ENCODE data around the gene GDPD4.

The GDPD4 gene

DNA sequence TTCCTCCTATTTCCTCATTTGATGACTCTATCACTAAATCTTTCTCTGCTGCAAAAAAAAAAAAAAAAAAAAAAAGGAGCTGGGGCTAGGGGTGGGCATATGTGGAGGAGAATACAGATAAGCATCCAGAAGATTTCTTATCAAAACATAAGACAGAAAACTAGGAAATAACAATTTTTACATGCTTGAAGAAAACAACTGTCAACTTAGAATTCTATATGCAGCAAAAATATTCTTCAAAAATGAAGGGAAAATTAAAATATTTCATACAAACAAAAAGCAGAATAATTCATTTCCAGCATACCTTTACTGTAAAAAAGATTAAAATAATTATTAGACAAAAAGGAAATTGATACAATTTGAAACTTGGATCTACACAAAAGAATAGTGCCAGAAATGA lies 38.7 kb downstream of the GDPD4 start:
- Histone ChIP-seq H3K4me3 (ENCODE audit: low read length) (no peak overlapping the region), H3K79me2 (ENCODE audit: low read length) (no peaks in the 10 kb centered on the region), H3K9me2 (replicated peaks; ENCODE audit: insufficient read depth, low read length) (no peaks in the 10 kb centered on the region), H3F3A (ENCODE audit: insufficient read depth, low read length) (no peaks in the 10 kb centered on the region), H3K4me1 (ENCODE audit: low read length) (no peaks in the 10 kb centered on the region), H3K9ac (ENCODE audit: low read length) (no peak overlapping the region), H3K36me3 (replicated peaks; ENCODE audit: insufficient read depth, low read length) (no peaks in the 10 kb centered on the region), H3K9me3 (replicated peaks; ENCODE audit: insufficient read depth, low read length) (no peaks in the 10 kb centered on the region), H3K27me3 (replicated peaks; ENCODE audit: insufficient read depth, low read length) (no peaks in the 10 kb centered on the region), H3K4me2 (ENCODE audit: low read depth, low read length) (no peak overlapping the region), H3K27ac (ENCODE audit: low read length) (no peak overlapping the region), H2AFZ (ENCODE audit: low read length) (no peak overlapping the region), H4K20me1 (ENCODE audit: insufficient read depth, low read length) (no peaks in the 10 kb centered on the region)
- DNase-seq = no peak
- TF ChIP-seq EZH2 (optimal IDR thresholded peaks at IDR 0.05; ENCODE audit: low read depth, low read length) (no peak), EZH2phosphoT487 (IDR thresholded peaks at IDR 0.05; ENCODE audit: low read length) (no peak)
- TF ChIP-seq, protein P1, sequence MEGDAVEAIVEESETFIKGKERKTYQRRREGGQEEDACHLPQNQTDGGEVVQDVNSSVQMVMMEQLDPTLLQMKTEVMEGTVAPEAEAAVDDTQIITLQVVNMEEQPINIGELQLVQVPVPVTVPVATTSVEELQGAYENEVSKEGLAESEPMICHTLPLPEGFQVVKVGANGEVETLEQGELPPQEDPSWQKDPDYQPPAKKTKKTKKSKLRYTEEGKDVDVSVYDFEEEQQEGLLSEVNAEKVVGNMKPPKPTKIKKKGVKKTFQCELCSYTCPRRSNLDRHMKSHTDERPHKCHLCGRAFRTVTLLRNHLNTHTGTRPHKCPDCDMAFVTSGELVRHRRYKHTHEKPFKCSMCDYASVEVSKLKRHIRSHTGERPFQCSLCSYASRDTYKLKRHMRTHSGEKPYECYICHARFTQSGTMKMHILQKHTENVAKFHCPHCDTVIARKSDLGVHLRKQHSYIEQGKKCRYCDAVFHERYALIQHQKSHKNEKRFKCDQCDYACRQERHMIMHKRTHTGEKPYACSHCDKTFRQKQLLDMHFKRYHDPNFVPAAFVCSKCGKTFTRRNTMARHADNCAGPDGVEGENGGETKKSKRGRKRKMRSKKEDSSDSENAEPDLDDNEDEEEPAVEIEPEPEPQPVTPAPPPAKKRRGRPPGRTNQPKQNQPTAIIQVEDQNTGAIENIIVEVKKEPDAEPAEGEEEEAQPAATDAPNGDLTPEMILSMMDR (IDR thresholded peaks at IDR 0.05; ENCODE audit: low read length) = no peak

DNA sequence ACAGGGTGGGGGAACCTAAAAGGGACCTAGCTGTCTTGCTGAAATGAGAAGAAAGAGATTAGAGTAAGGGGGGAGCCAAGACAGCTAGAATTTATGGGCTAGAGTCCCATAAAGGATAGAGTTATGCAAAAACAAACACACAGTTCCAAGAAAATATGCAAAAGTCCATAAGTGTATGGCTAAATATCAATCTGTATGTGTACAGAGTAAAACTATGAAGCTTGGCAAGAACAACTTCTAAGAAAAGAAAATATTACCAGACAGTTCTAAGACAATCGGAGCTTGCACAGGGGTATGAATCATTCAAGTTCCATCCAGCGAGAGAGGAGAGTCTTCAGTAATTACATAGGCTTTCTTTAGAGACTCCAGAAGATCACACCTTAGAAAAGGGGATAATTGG lies 41.8 kb downstream of the GDPD4 start:
- H3K4me2 ChIP-seq (ENCODE audit: low read depth, low read length) = no peak overlapping the region

DNA sequence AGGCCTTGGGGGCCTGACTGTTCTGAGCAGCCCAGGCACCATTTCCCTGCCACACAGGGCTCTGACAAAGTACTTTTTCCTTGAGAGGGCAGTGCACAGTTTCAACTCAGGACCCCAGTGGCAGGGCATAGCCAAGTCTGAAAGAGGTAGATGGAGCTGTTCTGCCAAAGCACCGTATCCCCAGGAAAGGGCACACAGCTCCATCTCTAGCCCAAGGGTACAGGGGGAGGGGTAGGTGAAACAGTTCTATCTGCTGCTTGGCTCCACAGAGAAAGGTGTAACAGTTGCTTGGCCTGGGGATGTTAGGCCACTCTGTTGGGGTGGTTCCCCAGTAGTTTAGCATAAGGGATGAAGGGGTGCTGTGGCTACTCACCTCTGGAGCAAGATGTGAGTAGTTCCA lies 47.8 kb downstream of the GDPD4 start:
- H3K27ac ChIP-seq (ENCODE audit: low read length) = no peak overlapping the region
- no peak overlapping the region for H3K4me2 ChIP-seq (ENCODE audit: low read depth, low read length)
- no peak for TF ChIP-seq EZH2phosphoT487 (IDR thresholded peaks at IDR 0.05; ENCODE audit: low read length)
- TF ChIP-seq EZH2 (optimal IDR thresholded peaks at IDR 0.05; ENCODE audit: low read depth, low read length) = no peak
- TF ChIP-seq, protein P1 (IDR thresholded peaks at IDR 0.05; ENCODE audit: low read length) = no peak
- no peaks in the 10 kb centered on the region for H3K36me3 ChIP-seq (replicated peaks; ENCODE audit: insufficient read depth, low read length)
- no peaks in the 10 kb centered on the region for H3K79me2 ChIP-seq (ENCODE audit: low read length)
- H2AFZ ChIP-seq (ENCODE audit: low read length) = no peak overlapping the region
- H3K27me3 ChIP-seq (replicated peaks; ENCODE audit: insufficient read depth, low read length) = no peaks in the 10 kb centered on the region
- H4K20me1 ChIP-seq (ENCODE audit: insufficient read depth, low read length) = no peaks in the 10 kb centered on the region
- H3K4me3 ChIP-seq (ENCODE audit: low read length) = no peak overlapping the region
- H3K4me1 ChIP-seq (ENCODE audit: low read length) = no peaks in the 10 kb centered on the region
- no peaks in the 10 kb centered on the region for H3K9me2 ChIP-seq (replicated peaks; ENCODE audit: insufficient read depth, low read length)
- no peak for DNase-seq
- H3K9me3 ChIP-seq (replicated peaks; ENCODE audit: insufficient read depth, low read length) = no peaks in the 10 kb centered on the region
- no peak overlapping the region for H3K9ac ChIP-seq (ENCODE audit: low read length)
- no peaks in the 10 kb centered on the region for H3F3A ChIP-seq (ENCODE audit: insufficient read depth, low read length)

More for the DNA sequence above, 41.8 kb downstream of the GDPD4 start:
- no peaks in the 10 kb centered on the region for H3F3A ChIP-seq (ENCODE audit: insufficient read depth, low read length)
- no peaks in the 10 kb centered on the region for H3K4me1 ChIP-seq (ENCODE audit: low read length)
- no peak overlapping the region for H3K4me3 ChIP-seq (ENCODE audit: low read length)
- H3K27me3 ChIP-seq (replicated peaks; ENCODE audit: insufficient read depth, low read length) = no peaks in the 10 kb centered on the region
- no peaks in the 10 kb centered on the region for H3K79me2 ChIP-seq (ENCODE audit: low read length)
- H3K9me3 ChIP-seq (replicated peaks; ENCODE audit: insufficient read depth, low read length) = no peaks in the 10 kb centered on the region
- H2AFZ ChIP-seq (ENCODE audit: low read length) = no peak overlapping the region
- DNase-seq = no peak
- no peaks in the 10 kb centered on the region for H4K20me1 ChIP-seq (ENCODE audit: insufficient read depth, low read length)
- H3K9ac ChIP-seq (ENCODE audit: low read length) = no peak overlapping the region
- no peak overlapping the region for H3K27ac ChIP-seq (ENCODE audit: low read length)
- no peaks in the 10 kb centered on the region for H3K36me3 ChIP-seq (replicated peaks; ENCODE audit: insufficient read depth, low read length)
- no peaks in the 10 kb centered on the region for H3K9me2 ChIP-seq (replicated peaks; ENCODE audit: insufficient read depth, low read length)
- no peak for TF ChIP-seq EZH2 (optimal IDR thresholded peaks at IDR 0.05; ENCODE audit: low read depth, low read length)
- no peak for TF ChIP-seq EZH2phosphoT487 (IDR thresholded peaks at IDR 0.05; ENCODE audit: low read length)
- TF ChIP-seq, protein P1 (IDR thresholded peaks at IDR 0.05; ENCODE audit: low read length) = no peak

Measured in MM.1S (cell line).